HepG2 (cell line): ENCODE measurements around the gene ARHGEF16. TPM values are rescaled to one million over a fixed set of nuclear protein-coding genes. Genes with fewer than 3 reads are reported as not detected.
A peak's percentile ranks its signal among the peaks of the same experiment; 100 is the strongest.

ENCODE experiments used
- AGO2 ChIP-seq: fragments of 200-400 bp; formaldehyde crosslinking; optimal IDR thresholded peaks from 2 replicates; pipeline ENCODE3; 2017; ENCODE audit warnings: mild to moderate bottlenecking, low read depth, low read length, moderate library complexity
- BATF2 ChIP-seq: sonication (generic); formaldehyde crosslinking; IDR thresholded peaks from 2 replicates; pipeline ENCODE4 v1.8.0; 2022; ENCODE audit warnings: mild to moderate bottlenecking, missing genetic modification reagents, moderate library complexity
- DBP ChIP-seq: sonication (generic); formaldehyde crosslinking; IDR thresholded peaks from 2 replicates; pipeline ENCODE4 v1.4.0; 2020; ENCODE audit warnings: missing genetic modification reagents; ENCODE audit errors: not compliant biosample characterization
- E2F1 ChIP-seq: sonication (generic); formaldehyde crosslinking; IDR thresholded peaks from 2 replicates; pipeline ENCODE4 v1.5.0; 2020; ENCODE audit warnings: missing genetic modification reagents
- HDAC2 ChIP-seq: sonication (generic); formaldehyde crosslinking; IDR thresholded peaks from 2 replicates; pipeline ENCODE4 v1.4.0; 2020; ENCODE audit warnings: missing genetic modification reagents
- HNF1B ChIP-seq: sonication (generic); formaldehyde crosslinking; IDR thresholded peaks from 2 replicates; pipeline ENCODE4 v1.5.1; 2020; ENCODE audit warnings: mild to moderate bottlenecking, moderate library complexity, missing genetic modification reagents
- LBX2 ChIP-seq: sonication (generic); formaldehyde crosslinking; IDR thresholded peaks from 2 replicates; pipeline ENCODE4 v1.5.0; 2020; ENCODE audit warnings: missing genetic modification reagents, mild to moderate bottlenecking, borderline replicate concordance
- PCBP2 ChIP-seq: fragments of 200-400 bp; formaldehyde crosslinking; optimal IDR thresholded peaks from 2 replicates; pipeline ENCODE3; 2018; ENCODE audit warnings: low read length, low read depth; ENCODE audit not compliant: poor library complexity, severe bottlenecking
- POLR2AphosphoS2 ChIP-seq: IDR thresholded peaks from 2 replicates; pipeline ENCODE4 v1.6.1; 2011; ENCODE audit warnings: low read depth, low read length, improper control_type of control experiment
- SAP130 ChIP-seq: IDR thresholded peaks from 2 replicates; pipeline ENCODE4 v1.6.1; 2016; ENCODE audit warnings: low read depth
- SP1 ChIP-seq, 2 experiments: fragments of 450-650 bp in 1 of 2; sonication (generic) in 1 of 2; formaldehyde crosslinking in 1 of 2; IDR thresholded peaks; 2 replicates each; pipeline versions ENCODE4 v1.4.0 to v1.6.1; 2016 to 2020; ENCODE audit warnings: missing genetic modification reagents in 1 of 2
- TCF7L2 ChIP-seq: IDR thresholded peaks from 2 replicates; pipeline ENCODE4 v1.6.1; 2011; ENCODE audit warnings: mild to moderate bottlenecking, low read depth, low read length, moderate library complexity
- THAP8 ChIP-seq: sonication (generic); formaldehyde crosslinking; IDR thresholded peaks from 2 replicates; pipeline ENCODE4 v1.5.1; 2020; ENCODE audit warnings: missing genetic modification reagents, mild to moderate bottlenecking, borderline replicate concordance
- ZEB1 ChIP-seq: IDR thresholded peaks from 2 replicates; pipeline ENCODE4 v1.6.1; 2012; ENCODE audit warnings: mild to moderate bottlenecking, low read depth, inconsistent platforms; ENCODE audit not compliant: insufficient replicate concordance
- ZNF205 ChIP-seq: IDR thresholded peaks from 2 replicates; pipeline ENCODE4 v1.6.1; 2018; ENCODE audit warnings: missing biosample characterization, missing genetic modification reagents
- ZNF354B ChIP-seq: sonication (generic); formaldehyde crosslinking; IDR thresholded peaks from 2 replicates; pipeline ENCODE4 v1.8.0; 2022; ENCODE audit warnings: mild to moderate bottlenecking, missing genetic modification reagents
- ZNF609 ChIP-seq: sonication (generic); formaldehyde crosslinking; IDR thresholded peaks from 2 replicates; pipeline ENCODE4 v1.4.0; 2020; ENCODE audit warnings: mild to moderate bottlenecking, missing genetic modification reagents, borderline replicate concordance
- ZNF629 ChIP-seq: sonication (generic); formaldehyde crosslinking; conservative IDR thresholded peaks from 2 replicates; pipeline ENCODE4 v1.5.0; 2020; ENCODE audit warnings: missing genetic modification reagents
- ZSCAN31 ChIP-seq: sonication (generic); formaldehyde crosslinking; IDR thresholded peaks from 2 replicates; pipeline ENCODE4 v1.5.0; 2020; ENCODE audit warnings: low read depth, mild to moderate bottlenecking, missing genetic modification reagents
- polyA plus RNA-seq, 8 experiments: library from polyadenylated mRNA; depleted of rRNA in 3 of 8; stranded (reverse) in 7 of 8; unstranded in 1 of 8; fragments of >200 nt; fragmentation: Illumina TruSeq in 4 of 8; extraction: Trizol in 4 of 8; gene quantifications; 2 replicates each; pipeline versions ENCODE4 v1.2.1 to v1.2.3, GENCODE V29; 2011 to 2016; ENCODE audit warnings: low read depth in 4 of 8, missing spikeins in 1 of 8, mixed read lengths in 1 of 8; ENCODE audit not compliant: insufficient read depth in 1 of 8
- total RNA-seq, 5 experiments: library from RNA; depleted of rRNA; stranded (reverse); fragments of >200 nt; fragmentation: Illumina TruSeq; extraction: Trizol; gene quantifications; 2 replicates each; pipeline ENCODE4 v1.2.3, GENCODE V29; 2016; ENCODE audit warnings: low read depth in 1 of 5

The ARHGEF16 gene
- total and polyA plus RNA-seq, 2 of the 13 experiments (the other 11 are each of a cell fraction or from before 2014, with no cell fraction given), result 20.3 to 39.9 TPM

- TF ChIP-seq ZNF609 (CRISPR knock-in tag) (peak; percentile 83), HDAC2 (peak; percentile 70; the same call in 1 of the 2 replicates), ZNF205 (CRISPR knock-in tag) (peak; percentile 72; the same call in 1 of the 2 replicates), AGO2 (no peak), ZNF629 (CRISPR knock-in tag) (no peak), ZEB1 (no peak), THAP8 (CRISPR knock-in tag) (no peak), POLR2AphosphoS2 (no peak), BATF2 (no peak), HNF1B (peak; percentile 81), ZSCAN31 (no peak), LBX2 (CRISPR knock-in tag) (peak; percentile 81; the same call in 1 of the 2 replicates), SAP130 (CRISPR knock-in tag) (peak; percentile 91), TCF7L2 (no peak), ZNF354B (no peak), SP1 (IDR thresholded peaks at IDR 0.05) (no peak), SP1 (CRISPR knock-in tag; IDR thresholded peaks at IDR 0.05) (no peak), DBP (CRISPR knock-in tag) (peak; percentile 70), PCBP2 (no peak), E2F1 (CRISPR knock-in tag) (no peak)
Measured at GRCh38 chr1:3423245-3423829, 31.1 kb upstream of the ARHGEF16 start (continued).
